HG02678 (cell line): ENCODE measurements around the gene MPC2.

Experiments
- ATAC-seq: cut with Tn5 transposase; IDR thresholded peaks from one replicate; pipeline ENCODE4 v1.9.1; 2021; ENCODE audit warnings: mild to moderate bottlenecking, moderate library complexity; ENCODE audit not compliant: unreplicated experiment

Gene MPC2

DNA sequence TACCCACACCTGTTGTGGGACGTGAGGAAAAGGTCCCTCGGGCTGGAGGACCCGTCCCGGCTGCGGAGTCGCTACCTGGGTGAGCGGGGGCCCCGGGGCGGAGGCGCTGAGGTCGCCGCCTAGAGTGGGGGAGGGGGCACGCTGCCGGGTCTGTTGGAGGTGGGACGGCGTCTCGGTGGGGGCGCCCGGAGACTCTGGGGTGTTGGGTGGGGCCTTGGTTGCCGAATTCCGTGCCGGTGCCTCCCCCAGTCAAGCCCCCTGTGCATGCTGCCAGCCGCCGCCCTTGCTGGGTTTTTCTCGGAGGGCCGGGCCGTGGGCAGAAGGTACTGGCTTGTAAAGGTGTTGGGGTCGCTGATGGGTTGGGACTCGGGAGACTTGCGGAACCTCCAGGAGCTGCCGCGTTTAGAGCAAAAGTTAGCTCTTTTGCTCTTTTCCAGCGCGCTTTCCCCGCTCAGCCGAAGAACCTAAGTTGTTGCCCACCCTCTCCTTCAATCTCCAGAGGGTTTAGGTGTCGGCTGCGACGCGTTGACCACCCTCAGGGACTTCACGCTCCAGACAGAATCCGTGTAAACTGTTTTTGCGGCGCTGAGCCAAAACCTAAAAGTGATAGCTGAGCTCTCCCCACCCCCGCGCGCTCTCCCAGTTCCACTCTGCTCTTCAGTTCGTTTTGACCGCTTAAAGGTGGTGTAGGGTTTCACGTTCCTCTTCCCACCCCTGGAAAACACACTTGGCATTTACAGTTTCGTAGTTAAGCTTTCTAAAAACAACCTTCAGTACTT, at the start of gene MPC2:
Gene MPC2, minus strand, starts transcription at position 143 of the 779 bp plus-strand sequence. CDS start 1,231 bp downstream, outside the sequence.
- ATAC-seq: peak; percentile 10

DNA sequence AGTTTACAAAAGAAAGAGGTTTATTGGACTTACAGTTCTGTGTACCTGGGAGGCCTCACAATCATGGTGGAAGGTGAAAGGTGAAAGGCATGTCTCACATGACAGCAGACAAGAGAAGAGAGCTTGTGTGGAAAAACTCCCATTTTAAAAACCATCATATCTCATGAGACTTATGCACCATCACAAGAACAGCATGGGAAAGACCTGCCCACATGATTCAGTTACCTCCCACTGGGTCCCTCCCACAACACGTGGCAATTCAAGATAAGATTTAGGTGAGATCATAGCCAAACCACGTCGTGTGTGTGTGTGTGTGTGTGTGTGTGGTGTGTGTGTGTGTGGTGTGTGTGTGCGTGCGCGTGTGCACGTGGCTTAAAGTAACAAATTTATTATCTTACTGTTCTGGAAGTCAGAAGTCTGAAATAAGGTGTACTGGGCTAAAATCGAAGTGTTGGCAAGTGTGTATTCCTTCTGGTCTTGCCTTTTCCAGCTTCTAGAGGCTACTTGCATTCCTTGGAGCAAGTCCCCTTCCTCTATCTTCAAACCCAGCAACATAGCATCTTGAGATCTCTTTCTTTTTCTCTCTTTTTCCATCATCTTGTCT, 48.1 kb upstream of the MPC2 start:
- no peak for ATAC-seq

DNA sequence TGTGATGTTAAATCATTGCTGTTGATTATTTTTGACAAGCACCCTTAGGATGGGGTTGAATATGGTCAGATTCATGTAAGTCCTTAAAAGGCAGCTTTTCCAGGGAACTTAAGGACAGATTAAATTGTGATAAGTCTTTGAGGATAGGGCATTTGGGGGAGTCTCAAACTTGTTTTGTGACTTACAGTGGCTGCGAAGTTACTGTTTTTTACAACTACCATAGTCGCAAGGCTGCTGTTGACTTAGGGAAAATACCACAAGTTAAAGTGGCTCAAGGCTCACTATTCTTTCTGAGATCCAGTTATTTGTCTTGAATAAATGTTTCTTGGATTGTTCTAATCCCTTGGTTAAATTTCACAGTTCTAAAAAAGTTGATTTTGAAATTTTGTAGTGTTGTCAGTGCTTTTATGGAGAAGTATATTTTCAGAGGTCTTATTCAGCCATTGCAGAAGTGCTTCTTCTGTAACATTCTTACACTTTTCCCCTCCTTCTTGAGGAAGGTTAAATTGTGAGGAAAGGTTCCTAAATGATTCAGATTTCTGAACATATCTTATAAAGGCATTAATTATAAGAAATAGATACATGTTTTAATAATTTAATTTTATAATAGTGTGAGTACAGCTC, 47.0 kb upstream of the MPC2 start:
- no peak for ATAC-seq

DNA sequence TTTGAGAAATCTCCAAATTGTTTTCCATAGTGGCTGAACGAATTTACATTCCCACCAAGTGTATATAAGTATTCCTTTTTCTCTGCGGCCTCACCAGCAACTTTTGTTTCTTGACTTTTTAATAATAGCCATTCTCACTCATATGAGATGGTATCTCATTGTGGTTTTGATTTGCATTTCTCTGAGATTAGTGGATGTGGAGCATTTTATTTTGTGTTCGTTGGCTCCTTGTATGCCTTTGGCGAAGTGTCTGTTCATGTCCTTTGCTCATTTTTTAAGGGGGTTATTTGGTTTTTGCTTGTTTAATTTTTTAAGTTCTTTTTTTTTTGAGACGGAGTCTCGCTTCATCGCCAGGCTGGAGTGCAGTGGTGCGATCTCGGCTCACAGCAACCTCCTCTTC, 45.1 kb upstream of the MPC2 start:
- ATAC-seq: no peak

DNA sequence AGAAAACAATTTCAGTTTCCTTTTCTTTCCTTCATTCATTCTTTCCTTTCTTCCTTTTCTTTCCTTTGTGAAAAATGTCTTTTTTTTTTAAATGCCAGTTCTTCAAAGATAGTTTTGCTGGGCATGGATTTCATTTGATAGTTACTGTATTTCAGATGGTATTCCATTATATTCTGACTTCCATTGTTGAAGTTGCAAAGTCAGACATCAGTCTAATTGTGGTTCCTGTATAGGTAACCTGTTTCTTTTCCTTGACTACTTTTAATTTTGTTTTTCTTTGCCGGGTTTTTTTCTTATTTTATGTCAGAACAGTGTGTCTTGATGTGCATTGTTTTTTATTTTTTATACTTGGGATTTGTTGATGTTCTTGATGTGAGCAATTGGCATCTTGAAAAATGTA, 40.4 kb upstream of the MPC2 start:
- ATAC-seq: no peak

DNA sequence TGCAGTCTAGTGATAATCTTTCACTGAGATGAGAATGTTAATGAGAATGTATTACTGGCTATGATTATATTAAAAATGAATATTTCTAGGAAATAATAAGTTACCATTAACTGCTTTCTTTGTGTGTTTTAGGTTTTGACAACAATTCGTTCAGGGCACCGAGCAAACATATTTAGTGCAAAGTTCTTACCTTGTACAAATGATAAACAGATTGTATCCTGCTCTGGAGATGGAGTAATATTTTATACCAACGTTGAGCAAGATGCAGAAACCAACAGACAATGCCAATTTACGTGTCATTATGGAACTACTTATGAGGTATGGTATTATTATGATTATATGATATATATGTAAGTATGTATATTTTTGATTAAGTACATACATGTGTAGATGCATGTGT, 37.8 kb upstream of the MPC2 start:
- ATAC-seq: no peak

DNA sequence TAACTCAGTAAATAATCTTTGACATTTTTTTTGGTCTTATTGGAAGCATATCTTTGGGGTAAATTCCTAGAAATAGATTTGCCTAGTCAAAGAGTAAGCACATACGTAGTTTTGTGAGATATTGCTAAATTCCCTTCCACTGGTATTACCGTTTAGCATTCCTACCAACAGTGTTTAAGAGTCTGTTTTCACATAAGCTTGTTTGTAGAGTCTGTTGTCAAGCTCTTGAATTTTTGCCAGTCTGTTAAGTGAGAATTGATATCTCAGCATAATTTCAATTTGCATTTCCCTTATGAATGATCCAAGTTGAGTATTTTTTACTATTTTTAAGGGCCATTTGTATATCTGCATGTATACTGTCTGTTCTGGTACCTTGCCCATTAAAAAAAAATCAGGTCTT, 37.0 kb upstream of the MPC2 start:
- no peak for ATAC-seq

DNA sequence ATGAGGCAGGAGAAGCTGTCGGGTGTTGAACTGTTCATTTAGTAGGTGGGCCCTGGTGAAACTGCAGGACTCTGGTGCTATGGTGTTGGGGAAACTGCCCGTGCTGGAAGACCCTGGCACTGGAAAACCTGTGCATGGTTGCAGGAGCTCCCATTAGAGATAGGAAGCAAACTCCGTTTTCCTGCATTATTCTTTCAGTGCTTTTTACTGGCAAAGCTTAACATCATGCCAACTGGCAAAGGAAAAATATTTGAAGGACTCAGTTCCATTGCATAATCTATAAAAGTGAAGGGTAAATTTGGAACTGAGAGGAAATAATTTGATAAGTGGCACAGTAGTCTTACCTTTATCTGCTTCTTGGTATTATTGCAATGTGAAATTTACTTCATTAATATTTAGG, 31.7 kb upstream of the MPC2 start:
- ATAC-seq: no peak

DNA sequence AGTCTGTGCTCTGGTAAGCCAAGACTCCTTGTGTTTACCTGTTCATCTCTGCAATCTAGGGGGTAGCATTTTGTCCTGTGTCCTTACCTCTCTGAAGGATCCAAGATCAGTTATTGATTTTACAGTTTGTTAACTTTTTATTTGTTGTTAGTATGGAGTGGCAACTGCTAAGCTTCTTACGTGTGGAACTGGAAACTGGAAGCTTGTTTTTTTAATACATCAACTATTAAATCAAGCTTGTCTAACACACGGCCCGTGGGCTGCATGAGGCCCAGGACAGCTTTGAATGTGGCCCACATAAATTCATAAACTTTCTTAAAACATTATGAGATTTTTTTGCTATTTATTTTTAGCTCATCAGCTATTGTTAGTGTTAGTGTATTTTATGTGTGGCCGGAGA, 29.2 kb upstream of the MPC2 start:
- ATAC-seq: no peak

DNA sequence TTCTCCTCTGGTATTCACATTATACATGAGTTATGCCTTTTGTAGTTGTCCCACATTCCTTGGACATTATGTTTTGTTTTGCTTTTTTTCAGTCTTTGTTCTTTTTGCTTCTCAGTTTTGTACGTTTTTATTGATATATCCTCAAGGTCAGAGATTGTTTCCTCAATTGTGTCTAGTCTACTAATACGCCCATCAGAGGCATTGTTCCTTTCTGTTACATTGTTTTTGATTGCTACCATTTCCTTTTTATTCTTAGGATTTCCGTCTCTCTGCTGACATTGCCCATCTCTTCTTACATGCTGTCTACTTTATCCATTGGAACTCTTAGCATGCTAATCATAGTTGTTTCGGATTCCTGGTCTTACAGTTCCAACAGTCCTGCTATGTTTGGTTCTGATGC, 27.8 kb upstream of the MPC2 start:
- no peak for ATAC-seq

DNA sequence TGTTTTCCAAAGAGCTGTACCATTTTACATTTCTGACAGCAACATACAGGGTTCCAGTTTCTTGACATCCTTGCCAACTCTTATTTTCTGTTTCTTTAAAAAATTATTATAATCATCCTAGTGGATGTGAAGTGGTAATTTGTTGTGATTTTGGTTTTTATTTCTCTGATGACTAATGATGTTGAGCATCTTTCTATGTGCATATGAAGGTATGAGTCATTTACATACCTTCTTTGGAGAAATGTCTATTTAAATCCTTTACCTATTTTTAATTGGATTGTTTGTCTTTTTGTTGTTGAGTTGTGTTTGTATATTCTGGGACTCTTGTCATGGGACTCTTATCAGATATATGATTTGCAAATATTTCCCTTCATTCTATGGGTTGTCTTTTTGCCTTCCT, 20.8 kb upstream of the MPC2 start:
- ATAC-seq: no peak

DNA sequence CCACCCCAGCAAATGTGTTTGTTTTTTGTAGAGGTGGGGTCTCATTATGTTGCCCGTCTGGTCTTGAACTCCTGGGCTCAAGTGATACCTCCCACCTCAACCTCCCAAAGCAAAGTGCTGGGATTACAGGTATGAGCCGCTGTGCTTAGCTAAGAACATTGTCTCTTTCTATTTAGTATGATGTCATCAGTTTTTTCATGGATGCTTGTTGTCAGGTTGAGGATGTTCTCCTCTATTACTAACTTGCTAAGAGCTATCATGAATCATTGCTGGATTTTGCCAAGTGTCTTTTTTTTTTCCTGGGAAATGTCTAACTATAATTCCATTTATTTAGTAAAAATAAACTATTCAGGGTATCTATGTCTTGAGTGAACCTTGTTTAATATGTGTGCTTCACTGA, 19.0 kb upstream of the MPC2 start:
- no peak for ATAC-seq

DNA sequence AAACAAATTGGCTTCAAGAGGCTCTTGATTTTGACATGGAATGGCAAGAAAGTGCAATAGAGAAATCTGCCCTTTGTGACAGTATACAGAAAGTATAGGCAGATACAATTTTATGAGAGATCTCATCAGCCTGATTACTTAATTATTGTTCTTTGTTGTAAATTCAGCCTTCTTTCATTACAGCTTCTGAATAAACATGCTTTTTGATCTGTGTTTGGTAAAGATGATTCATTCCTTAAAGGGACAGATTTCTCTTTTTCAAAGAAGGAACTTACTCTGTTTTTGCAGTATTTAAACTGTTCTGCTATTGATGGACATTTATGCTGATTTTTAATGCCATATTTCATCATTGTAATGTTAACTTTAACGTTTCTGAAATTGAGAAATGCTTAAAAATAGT, 13.7 kb upstream of the MPC2 start:
- no peak for ATAC-seq

DNA sequence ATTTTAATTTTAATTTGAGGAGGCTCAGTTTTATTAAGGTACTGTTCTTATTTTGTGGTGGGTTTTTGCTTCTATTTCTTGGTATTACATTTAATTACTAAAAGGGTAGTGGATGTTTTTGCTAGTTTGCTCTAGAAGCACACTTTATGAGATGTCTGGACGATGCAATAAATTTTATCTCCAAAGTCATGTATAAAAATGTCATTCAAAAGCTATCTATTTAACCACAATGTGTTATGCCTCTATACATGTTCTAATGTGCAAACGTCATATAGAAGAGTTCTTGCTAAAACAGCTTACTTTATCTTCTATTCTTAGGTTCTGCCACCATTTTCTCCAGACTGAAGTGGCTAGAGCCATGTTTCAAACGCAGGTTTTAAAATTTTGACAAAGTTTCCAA, 12.9 kb upstream of the MPC2 start:
- ATAC-seq: no peak

DNA sequence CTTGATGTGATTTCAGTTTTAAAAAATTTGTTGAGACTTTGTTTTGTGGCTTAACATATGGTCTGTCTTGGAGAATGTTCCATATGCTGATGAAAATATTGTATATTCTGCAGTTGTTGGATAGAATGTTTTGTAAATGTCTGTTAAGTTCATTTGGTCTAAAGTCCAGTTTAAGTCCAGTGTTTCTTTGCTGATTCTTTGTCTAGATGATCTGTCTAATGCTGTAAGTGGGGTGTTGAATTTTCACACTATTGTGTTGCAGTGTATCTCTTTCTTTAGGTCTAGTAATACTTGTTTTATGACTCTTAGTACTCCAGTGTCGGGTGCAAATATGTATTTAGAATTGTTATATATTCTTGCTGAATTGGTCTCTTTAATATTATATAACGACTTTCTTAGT, 10.9 kb upstream of the MPC2 start:
- ATAC-seq: no peak

DNA sequence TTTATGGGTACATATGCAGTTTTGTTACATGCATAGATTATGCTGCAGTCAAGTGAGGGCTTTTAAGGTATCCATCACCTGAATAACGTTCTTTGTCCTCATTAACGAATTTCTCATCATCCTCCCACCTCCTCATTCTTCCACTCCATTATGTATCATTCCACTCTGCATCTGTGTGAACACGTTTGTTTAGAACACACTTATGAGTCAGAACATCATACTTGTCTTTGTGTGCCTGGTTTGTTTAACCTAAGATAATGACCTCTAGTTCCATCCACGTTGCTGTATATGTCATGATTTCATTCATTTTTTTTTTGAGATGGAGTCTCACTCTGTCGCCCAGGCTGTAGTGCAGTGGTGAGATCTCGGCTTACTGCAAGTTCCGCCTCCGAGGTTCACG, 6.7 kb upstream of the MPC2 start:
- no peak for ATAC-seq

DNA sequence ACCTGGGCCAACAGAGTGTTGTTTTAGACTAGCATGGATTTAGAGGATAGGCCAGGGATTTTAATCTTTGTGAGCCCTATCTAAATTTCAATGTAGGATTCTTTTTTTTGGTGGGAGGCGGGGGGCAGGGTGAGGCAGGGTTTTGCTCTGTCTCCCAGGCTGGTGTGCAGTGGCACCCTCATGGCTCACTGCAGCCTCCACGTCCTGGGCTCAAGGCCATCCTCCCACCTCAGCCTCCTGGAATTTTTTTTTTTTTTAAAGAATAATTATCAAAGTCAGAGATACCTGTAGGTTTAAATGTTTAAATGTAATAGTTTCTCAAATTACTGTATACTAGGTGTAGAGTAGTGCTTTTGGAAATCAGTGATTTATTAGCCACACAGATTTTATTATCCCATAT, 3.4 kb upstream of the MPC2 start:
- ATAC-seq: no peak

DNA sequence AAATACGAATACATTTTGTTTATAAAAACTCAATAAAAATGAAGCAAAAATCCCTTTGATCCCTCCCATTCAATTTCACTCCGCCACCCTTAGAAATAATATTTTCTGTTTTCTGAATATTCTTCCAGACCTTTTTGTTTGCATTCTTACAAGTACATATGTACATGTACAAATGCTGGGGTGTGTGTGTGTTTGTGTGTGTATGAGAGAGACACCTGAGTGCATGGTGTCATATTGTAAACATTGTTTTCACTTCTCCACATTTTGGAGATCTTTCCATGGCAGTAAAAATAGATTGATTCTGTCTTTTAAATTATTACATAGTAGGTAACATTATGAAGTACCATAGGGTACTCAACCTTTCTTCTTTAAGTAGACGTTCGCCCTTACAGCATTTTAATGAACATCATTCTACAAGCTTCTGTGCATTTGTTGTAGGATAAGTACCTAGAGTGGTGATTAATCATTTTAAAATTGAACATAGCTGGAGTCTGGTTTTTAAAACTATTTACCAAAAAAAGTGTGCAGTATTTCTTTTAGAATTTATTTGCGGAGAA, 1.3 kb upstream of the MPC2 start:
- no peak for ATAC-seq

DNA sequence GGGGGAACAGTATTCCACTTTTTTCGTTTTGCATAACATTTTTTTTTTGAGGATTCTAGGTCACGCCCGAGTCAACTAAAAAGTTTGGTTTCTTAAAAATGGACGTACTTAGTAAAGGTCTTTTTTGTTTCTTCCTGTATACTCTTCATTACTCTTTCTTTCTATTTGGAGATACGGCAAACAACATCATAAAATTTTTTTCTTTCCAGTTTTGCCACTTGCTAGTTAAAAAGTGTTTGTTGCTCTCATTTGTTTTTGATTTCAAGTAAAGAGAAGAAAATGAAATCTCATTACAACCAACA, 788 bp upstream of the MPC2 start:
- ATAC-seq: no peak

DNA sequence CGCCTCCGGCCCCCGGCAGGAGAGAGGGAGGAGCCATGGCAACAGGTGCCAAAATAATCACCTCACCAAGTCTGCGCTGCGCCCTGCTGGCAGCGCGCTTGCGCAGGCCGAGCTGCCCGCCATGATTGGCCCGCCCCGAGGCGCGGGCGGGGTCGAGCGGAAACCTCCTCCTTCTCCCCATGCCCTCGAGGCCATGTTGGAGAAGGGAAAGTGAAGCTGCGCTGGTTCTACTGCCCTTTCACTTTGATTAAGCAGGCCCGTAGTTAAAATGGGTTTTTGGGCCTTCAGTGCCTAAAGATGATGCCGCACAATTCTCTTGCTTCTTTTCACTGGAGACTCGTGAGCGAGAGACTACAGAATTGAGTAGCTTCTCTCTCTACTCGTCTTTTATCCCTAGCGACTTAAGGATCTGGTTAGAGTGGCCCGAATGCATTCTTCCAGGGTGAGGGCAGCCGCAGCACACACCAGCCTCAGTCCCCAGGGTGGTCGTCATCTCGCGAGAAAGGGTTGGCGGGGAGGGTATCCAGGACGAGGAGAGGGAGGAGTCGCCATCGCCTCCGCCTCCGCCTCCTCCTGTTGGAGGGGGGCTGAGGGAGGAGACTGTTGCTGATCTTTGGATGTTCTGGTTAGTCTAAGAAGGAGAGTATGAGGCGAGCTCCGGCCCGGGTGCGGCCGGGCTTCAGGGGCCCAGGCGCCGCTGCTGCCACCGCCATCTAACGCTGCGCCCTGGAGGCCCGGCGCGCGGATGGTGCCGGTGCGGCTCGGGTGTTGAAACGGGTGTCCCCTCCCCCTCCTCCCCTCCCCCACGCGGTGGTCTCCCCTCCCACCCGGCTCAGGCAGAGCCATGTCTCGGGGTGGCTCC, 573 bp downstream of the MPC2 start, which contains the start of gene DCAF6:
Gene DCAF6, plus strand, starts transcription at position 616 of the 862 bp plus-strand sequence. Its CDS starts 229 bp downstream, at position 845.
- peak; percentile 75 for ATAC-seq
